Nephron (organoid): ENCODE data around the gene ASPSCR1.

Experiments used
- H3K27ac Mint-ChIP-seq, 3 experiments: 2 replicates each; pipeline ENCODE4 v1.8.0; 2020; ENCODE audit warnings: mixed read lengths in 3 of 3, mild to moderate bottlenecking in 2 of 3, moderate library complexity in 1 of 3
- H3K27me3 Mint-ChIP-seq: 2 replicates; pipeline ENCODE4 v1.8.0; 2021; ENCODE audit warnings: low read depth, mild to moderate bottlenecking, moderate library complexity, mixed read lengths
- H3K36me3 Mint-ChIP-seq: 2 replicates; pipeline ENCODE4 v1.8.0; 2020; ENCODE audit warnings: low read depth, mixed read lengths
- H3K4me1 Mint-ChIP-seq: 2 replicates; pipeline ENCODE4 v1.8.0; 2020; ENCODE audit warnings: mixed read lengths
- H3K4me3 Mint-ChIP-seq, 3 experiments: 2 replicates each; pipeline ENCODE4 v1.8.0; 2020; ENCODE audit warnings: mild to moderate bottlenecking in 3 of 3, mixed read lengths in 3 of 3, moderate library complexity in 2 of 3
- H3K9me3 Mint-ChIP-seq: 2 replicates; pipeline ENCODE4 v1.8.0; 2020; ENCODE audit warnings: mixed read lengths
- CTCF ChIP-seq, 3 experiments: fragments of 200-600 bp; sonication (generic); IDR thresholded peaks; one replicate each; pipeline ENCODE4 v1.5.0; 2021; ENCODE audit warnings: antibody characterized with exemption in 3 of 3; ENCODE audit not compliant: unreplicated experiment in 3 of 3

The ASPSCR1 gene

GRCh38 chr17:82022981-82023446 lies 45.6 kb downstream of the ASPSCR1 start, which contains the start of gene LRRC45:
Gene LRRC45 (plus strand): TSS chr17:82023305. CDS start chr17:82023644, 339 bp downstream.
- peaks cover 4% of the 10 kb centered on the region for H3K27me3 Mint-ChIP-seq
- peaks cover 4% of the 10 kb centered on the region for H3K36me3 Mint-ChIP-seq
- H3K9me3 Mint-ChIP-seq = no peaks in the 10 kb centered on the region
- H3K27ac Mint-ChIP-seq = peak within 1 kb of the TSS in 1 of 3 experiments; percentile 49
- no peak for TF ChIP-seq CTCF (IDR thresholded peaks at IDR 0.05; ENCODE audit: unreplicated experiment in 3 of 3)
- H3K4me1 Mint-ChIP-seq = peaks cover 15% of the 10 kb centered on the region
- H3K4me3 Mint-ChIP-seq = peak within 1 kb of the TSS; percentile 82 to 89 (median 89)

DNA sequence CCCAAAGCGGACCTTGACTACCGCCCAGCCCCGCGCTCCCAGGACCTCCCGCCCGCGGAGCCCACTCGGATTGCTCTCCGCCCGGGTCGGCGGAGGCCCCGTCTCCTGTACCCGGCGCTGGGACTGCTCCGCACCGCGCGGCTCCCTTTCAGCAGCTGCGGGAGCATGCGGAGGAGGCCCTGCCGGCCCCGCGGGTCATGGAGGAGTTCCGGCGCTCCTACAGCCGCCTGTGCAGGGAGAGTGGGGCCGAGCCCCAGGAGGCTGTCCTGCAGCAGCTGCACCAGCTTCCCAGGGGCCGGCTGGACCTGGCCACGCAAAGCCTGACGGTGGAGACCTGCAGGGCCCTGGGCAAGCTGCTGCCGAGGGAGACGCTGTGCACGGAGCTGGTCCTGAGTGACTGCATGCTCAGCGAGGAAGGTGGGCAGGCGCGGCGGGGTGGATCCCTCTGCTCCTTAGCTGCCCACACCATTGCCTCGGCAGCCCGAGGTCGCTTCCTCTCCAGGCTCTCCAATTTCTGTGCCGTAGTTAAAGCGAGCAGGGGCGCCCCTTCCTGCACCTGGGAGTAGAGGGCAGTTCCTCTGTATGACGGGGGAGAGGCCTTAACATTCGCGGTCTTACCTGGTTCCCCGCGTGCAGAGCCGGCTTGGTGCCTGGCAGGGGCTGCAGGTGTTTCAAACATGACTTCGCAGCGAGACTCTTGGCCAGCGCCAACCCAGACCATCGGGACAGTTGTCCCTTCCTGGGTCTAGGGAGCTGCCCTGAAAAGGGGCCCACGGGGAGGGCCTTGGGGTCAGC lies 46.2 kb downstream of the ASPSCR1 start:
- peaks cover 4% of the 10 kb centered on the region for H3K27me3 Mint-ChIP-seq
- TF ChIP-seq CTCF (IDR thresholded peaks at IDR 0.05; ENCODE audit: unreplicated experiment in 3 of 3) = no peak
- peak overlapping the region; percentile 79 to 82 (median 82) for H3K4me3 Mint-ChIP-seq
- H3K36me3 Mint-ChIP-seq = peaks cover under 1% of the 10 kb centered on the region
- no peak overlapping the region for H3K27ac Mint-ChIP-seq
- H3K9me3 Mint-ChIP-seq = no peaks in the 10 kb centered on the region
- H3K4me1 Mint-ChIP-seq = peaks cover 11% of the 10 kb centered on the region

- peaks cover 7% of the 10 kb centered on the region for H3K4me1 Mint-ChIP-seq
- H3K9me3 Mint-ChIP-seq = no peaks in the 10 kb centered on the region
- no peak for TF ChIP-seq CTCF (IDR thresholded peaks at IDR 0.05; ENCODE audit: unreplicated experiment in 3 of 3)
- no peak overlapping the region for H3K27ac Mint-ChIP-seq
- no peak overlapping the region for H3K4me3 Mint-ChIP-seq
- peaks cover 4% of the 10 kb centered on the region for H3K27me3 Mint-ChIP-seq
- no peaks in the 10 kb centered on the region for H3K36me3 Mint-ChIP-seq
Observed at GRCh38 chr17:82024859-82025258, 47.4 kb downstream of the ASPSCR1 start.

- Mint-ChIP-seq H3K36me3 (no peaks in the 10 kb centered on the region), H3K27me3 (peaks cover 4% of the 10 kb centered on the region), H3K9me3 (no peaks in the 10 kb centered on the region), H3K4me1 (peaks cover 7% of the 10 kb centered on the region), H3K4me3 (peak overlapping the region; percentile 11 to 55 (median 41)), H3K27ac (no peak overlapping the region)
- no peak for TF ChIP-seq CTCF (IDR thresholded peaks at IDR 0.05; ENCODE audit: unreplicated experiment in 3 of 3)
Observed at GRCh38 chr17:82025401-82026107, 48.1 kb downstream of the ASPSCR1 start.

DNA sequence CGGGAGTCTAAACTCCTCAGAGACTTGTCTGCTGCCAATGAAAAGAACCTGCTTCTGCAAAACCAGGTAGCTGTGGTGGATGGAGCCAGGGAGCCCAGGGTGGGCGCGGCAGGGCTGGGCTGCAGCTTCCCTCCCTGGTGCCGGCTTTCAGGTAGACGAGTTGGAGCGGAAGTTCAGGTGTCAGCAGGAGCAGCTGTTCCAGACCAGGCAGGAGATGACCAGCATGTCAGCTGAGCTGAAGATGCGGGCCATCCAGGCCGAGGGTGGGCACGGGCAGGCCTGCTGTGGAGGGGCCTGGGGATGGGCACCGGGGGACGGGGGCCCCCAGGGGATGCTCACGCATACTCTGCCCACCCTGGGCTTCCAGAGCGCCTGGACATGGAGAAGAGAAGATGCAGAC lies 50.8 kb downstream of the ASPSCR1 start:
- peaks cover 9% of the 10 kb centered on the region for H3K27me3 Mint-ChIP-seq
- H3K9me3 Mint-ChIP-seq = no peaks in the 10 kb centered on the region
- H3K4me1 Mint-ChIP-seq = no peaks in the 10 kb centered on the region
- H3K27ac Mint-ChIP-seq = no peak overlapping the region
- H3K4me3 Mint-ChIP-seq = no peak overlapping the region
- H3K36me3 Mint-ChIP-seq = no peaks in the 10 kb centered on the region
- no peak for TF ChIP-seq CTCF (IDR thresholded peaks at IDR 0.05; ENCODE audit: unreplicated experiment in 3 of 3)
